Adrenal gland (tissue), 5 donors: ENCODE measurements around the gene TTC23.

Experiments
- POLR2A ChIP-seq, 2 donors: fragments of 450-650 bp; IDR thresholded peaks; one replicate each; pipeline ENCODE4 v1.6.1; 2017; ENCODE audit warnings: antibody characterized with exemption in 2 of 2, mild to moderate bottlenecking in 2 of 2, moderate library complexity in 1 of 2
- TF ChIP-seq, protein P1 (sequence below), 6 experiments: fragments of 450-650 bp in 4 of 6; fragments of 200-600 bp in 2 of 6; sonication (generic) in 1 of 6; IDR thresholded peaks; 1 replicate in 5 of 6; 2 replicates in 1 of 6; pipeline versions ENCODE4 v1.5.1 to v1.8.0; 2016 to 2021; ENCODE audit warnings: antibody characterized with exemption in 6 of 6, mild to moderate bottlenecking in 2 of 6, moderate library complexity in 1 of 6
- donor health status: DM: no; HTN: no; CAD: no.

DNA sequence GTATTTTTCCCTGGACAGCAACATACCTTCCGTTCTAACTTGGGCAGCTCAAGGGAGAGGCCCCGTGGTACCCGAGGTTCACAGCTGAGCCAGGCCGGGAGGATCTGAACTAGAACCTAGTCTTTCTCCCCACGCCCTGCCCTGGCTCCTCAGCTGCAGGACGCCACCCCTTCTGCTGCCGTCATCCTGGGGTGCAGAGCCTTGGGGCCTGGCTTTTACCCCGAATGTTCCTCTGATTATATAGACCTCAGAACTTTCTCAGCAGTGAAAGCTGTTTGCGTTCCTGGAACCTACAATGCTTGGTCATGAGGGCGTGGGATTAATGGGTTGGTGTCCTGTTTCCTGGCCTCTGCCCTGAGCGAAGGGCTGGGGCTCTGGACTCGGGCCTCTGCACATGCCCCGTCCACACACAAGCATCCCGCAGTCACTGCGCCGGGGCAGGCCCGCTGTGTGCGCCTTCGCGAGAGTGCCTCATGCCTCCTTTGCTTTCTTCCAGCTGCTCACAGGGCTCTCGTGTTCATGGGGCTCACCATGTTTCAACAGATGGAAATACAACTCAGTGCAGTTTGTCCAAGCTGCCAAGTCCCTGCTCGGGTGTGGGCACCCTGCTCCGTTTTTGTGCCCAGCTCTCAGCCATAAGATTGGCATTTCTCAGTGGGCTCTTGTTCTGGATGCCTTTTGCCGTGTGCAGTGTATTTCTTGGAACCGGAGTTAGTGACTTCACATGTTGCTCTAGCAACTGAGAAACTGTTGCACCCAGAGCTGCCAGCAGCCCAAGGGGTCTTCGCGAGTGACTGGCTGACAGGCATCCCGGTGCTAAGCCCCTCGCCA is 124.1 kb downstream of the TTC23 start:
- TF ChIP-seq, protein P1, sequence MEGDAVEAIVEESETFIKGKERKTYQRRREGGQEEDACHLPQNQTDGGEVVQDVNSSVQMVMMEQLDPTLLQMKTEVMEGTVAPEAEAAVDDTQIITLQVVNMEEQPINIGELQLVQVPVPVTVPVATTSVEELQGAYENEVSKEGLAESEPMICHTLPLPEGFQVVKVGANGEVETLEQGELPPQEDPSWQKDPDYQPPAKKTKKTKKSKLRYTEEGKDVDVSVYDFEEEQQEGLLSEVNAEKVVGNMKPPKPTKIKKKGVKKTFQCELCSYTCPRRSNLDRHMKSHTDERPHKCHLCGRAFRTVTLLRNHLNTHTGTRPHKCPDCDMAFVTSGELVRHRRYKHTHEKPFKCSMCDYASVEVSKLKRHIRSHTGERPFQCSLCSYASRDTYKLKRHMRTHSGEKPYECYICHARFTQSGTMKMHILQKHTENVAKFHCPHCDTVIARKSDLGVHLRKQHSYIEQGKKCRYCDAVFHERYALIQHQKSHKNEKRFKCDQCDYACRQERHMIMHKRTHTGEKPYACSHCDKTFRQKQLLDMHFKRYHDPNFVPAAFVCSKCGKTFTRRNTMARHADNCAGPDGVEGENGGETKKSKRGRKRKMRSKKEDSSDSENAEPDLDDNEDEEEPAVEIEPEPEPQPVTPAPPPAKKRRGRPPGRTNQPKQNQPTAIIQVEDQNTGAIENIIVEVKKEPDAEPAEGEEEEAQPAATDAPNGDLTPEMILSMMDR (IDR thresholded peaks at IDR 0.05) = no peak
- TF ChIP-seq POLR2A (IDR thresholded peaks at IDR 0.05) = no peak
